ENCODE measurements around the gene DRGX. TPM values are rescaled to one million over a fixed set of nuclear protein-coding genes. Genes with fewer than 3 reads are reported as not detected.

Gene DRGX
- total and polyA plus RNA-seq, 2 of the 4 experiments (the other 2 are of a cell fraction), result not detected

GRCh38 chr10:49441488-49442476 is 45.9 kb upstream of the DRGX start:
- no peak overlapping the region for H3K27ac ChIP-seq (ENCODE audit: insufficient read depth, low read length)
- H3K27me3 ChIP-seq (ENCODE audit: control insufficient read depth, insufficient read depth, low read length), result peaks cover 14% of the 10 kb centered on the region
- H2BK15ac ChIP-seq (ENCODE audit: low read depth, low read length), result no peak overlapping the region
- H3K14ac ChIP-seq (replicated peaks; ENCODE audit: low read depth, low read length), result no peak overlapping the region
- BruUV-seq (replicated peaks), result no TSS peak
- no peaks in the 10 kb centered on the region for H3K36me3 ChIP-seq (ENCODE audit: control insufficient read depth, insufficient read depth, low read length)
- no peaks in the 10 kb centered on the region for H4K20me1 ChIP-seq (ENCODE audit: insufficient read depth, low read length)
- in situ Hi-C loops (cut with MboI; ENCODE audit: low sequenced_read_pairs), result no loop called here
- ChIA-PET CTCF (no interaction called here), POLR2A (ENCODE audit: unreplicated experiment) (no interaction called here)
- DNase-seq (no peak), ATAC-seq (ENCODE audit: low read depth) (no peak; the same call in 1 of the 2 replicates)
- no peaks in the 10 kb centered on the region for H3K9me1 ChIP-seq (ENCODE audit: insufficient read depth, low read length)
- H2AK9ac ChIP-seq (replicated peaks; ENCODE audit: low read depth, low read length, poor library complexity), result no peak overlapping the region
- H3K9ac ChIP-seq (ENCODE audit: low read depth, low read length), result no peak overlapping the region
- H3K4ac ChIP-seq (ENCODE audit: low read depth, low read length), result no peak overlapping the region
- H2BK5ac ChIP-seq (ENCODE audit: low read depth, low read length, poor library complexity, severe bottlenecking), result no peak overlapping the region
- WGBS, 2 experiments (ENCODE audit: extremely low coverage in 2 of 2, insufficient read length in 1 of 2), result 48% methylated on average over 4 of the region's 46 CpGs; no CpG with 5 or more reads in 1 of the 2 experiments
- H2AK5ac ChIP-seq (ENCODE audit: low read depth, low read length), result no peak overlapping the region
- no peak overlapping the region for H2BK120ac ChIP-seq (ENCODE audit: low read depth, low read length)
- H4K5ac ChIP-seq (ENCODE audit: low read depth, low read length), result no peak overlapping the region
- no peak overlapping the region for H3K56ac ChIP-seq (ENCODE audit: extremely low read depth, insufficient read depth, low read length)
- H3K18ac ChIP-seq (ENCODE audit: low read depth, low read length), result no peak overlapping the region
- H4K8ac ChIP-seq (ENCODE audit: low read depth in 2 of 2, low read length in 2 of 2), result no peak overlapping the region
- dilution Hi-C loops (cut with HindIII; ENCODE audit: low sequenced_read_pairs, unreplicated experiment), result no loop called here
- H3K9me3 ChIP-seq (ENCODE audit: control insufficient read depth, insufficient read depth, low read length), result no peaks in the 10 kb centered on the region
- H3K23ac ChIP-seq (ENCODE audit: low read depth, low read length), result no peak overlapping the region
- H3K4me3 ChIP-seq (ENCODE audit: insufficient read depth, low read depth, low read length), result peak overlapping the region; percentile 9; the same call in 1 of the 2 replicates
- H3K4me2 ChIP-seq (ENCODE audit: low read depth, low read length), result peak overlapping the region; percentile 86
- peaks cover 1% of the 10 kb centered on the region; the same call in 1 of the 2 replicates for H3K4me1 ChIP-seq (ENCODE audit: control insufficient read depth, insufficient read depth, low read length)
- intact Hi-C loops (cut with micrococcal nuclease), result no loop called here
- peak overlapping the region; percentile 67 for H2AFZ ChIP-seq (replicated peaks; ENCODE audit: low read length, poor library complexity)
- no peaks in the 10 kb centered on the region for H3K79me1 ChIP-seq (ENCODE audit: low read depth in 1 of 2, low read length in 2 of 2)
- no peak overlapping the region for H4K91ac ChIP-seq (ENCODE audit: insufficient read depth, low read depth, low read length)
- H2BK20ac ChIP-seq (ENCODE audit: low read depth, low read length), result no peak overlapping the region
- TF ChIP-seq RFX5 (IDR thresholded peaks at IDR 0.05; ENCODE audit: low read depth, low read length), result no peak
- TF ChIP-seq RAD21 (IDR thresholded peaks at IDR 0.05; ENCODE audit: low read length), result no peak
- TF ChIP-seq SMC3 (IDR thresholded peaks at IDR 0.05; ENCODE audit: low read depth, low read length), result no peak
- no peak for TF ChIP-seq ELK1 (IDR thresholded peaks at IDR 0.05; ENCODE audit: borderline replicate concordance, low read depth, low read length)
- TF ChIP-seq FOS (IDR thresholded peaks at IDR 0.05; ENCODE audit: low read depth, low read length), result no peak
- no peak for TF ChIP-seq USF2 (IDR thresholded peaks at IDR 0.05; ENCODE audit: low read depth, low read length)
- TF ChIP-seq MAZ (IDR thresholded peaks at IDR 0.05; ENCODE audit: borderline replicate concordance, low read depth, low read length), result no peak
- no peak for TF ChIP-seq CEBPB (IDR thresholded peaks at IDR 0.05; ENCODE audit: low read depth, low read length)
- TF ChIP-seq POLR2A (IDR thresholded peaks at IDR 0.05; ENCODE audit: low read depth, low read length), result no peak
- TF ChIP-seq BHLHE40 (IDR thresholded peaks at IDR 0.05; ENCODE audit: low read depth, low read length), result no peak
- TF ChIP-seq RCOR1 (IDR thresholded peaks at IDR 0.05; ENCODE audit: insufficient replicate concordance, low read length), result no peak
- no peak for TF ChIP-seq CHD1 (IDR thresholded peaks at IDR 0.05; ENCODE audit: low read depth, low read length)
- TF ChIP-seq NFE2L2 (IDR thresholded peaks at IDR 0.05; ENCODE audit: low read depth, low read length), result no peak
- TF ChIP-seq MXI1 (IDR thresholded peaks at IDR 0.05; ENCODE audit: borderline replicate concordance, low read depth, low read length), result no peak

Data from IMR-90 (cell line).